Central memory CD8-positive, alpha-beta T cell (primary cell): ENCODE results near the gene BTN2A1.
"Not testable (repeated sequence)": the region's sequence is repeated elsewhere in the genome, so short reads cannot be mapped to it uniquely, and the experiment has no call there.

Experiments
- ATAC-seq: fragments of 150-1000 bp; cut with Tn5 transposase; replicated peaks from 2 replicates; pipeline ENCODE4 v1.10.0; 2022; ENCODE audit warnings: mild to moderate bottlenecking, moderate FRiP score, moderate number of reproducible peaks; ENCODE audit not compliant: poor library complexity, severe bottlenecking; ENCODE audit errors: extremely low read depth
- DNase-seq, 2 donors: peaks; one replicate each; pipeline ENCODE4 v3.0.0; 2021; ENCODE audit warnings: low spot score in 2 of 2
- H3K27ac Mint-ChIP-seq: one replicate; pipeline ENCODE4 v1.8.0; 2022; ENCODE audit warnings: low read depth, mild to moderate bottlenecking, moderate library complexity, mixed read lengths
- H3K27me3 Mint-ChIP-seq: one replicate; pipeline ENCODE4 v1.8.0; 2022; ENCODE audit warnings: mixed read lengths
- H3K36me3 Mint-ChIP-seq: one replicate; pipeline ENCODE4 v1.8.0; 2022; ENCODE audit warnings: mild to moderate bottlenecking, moderate library complexity, mixed read lengths; ENCODE audit not compliant: insufficient read depth
- H3K4me1 Mint-ChIP-seq: one replicate; pipeline ENCODE4 v1.8.0; 2022; ENCODE audit warnings: mixed read lengths
- H3K4me3 Mint-ChIP-seq: one replicate; pipeline ENCODE4 v1.8.0; 2022; ENCODE audit warnings: mild to moderate bottlenecking, moderate library complexity, mixed read lengths
- H3K9me3 Mint-ChIP-seq: one replicate; pipeline ENCODE4 v1.8.0; 2022; ENCODE audit warnings: mixed read lengths

BTN2A1 gene

GRCh38 chr6:26421259-26422144, 36.3 kb upstream of the BTN2A1 start:
- DNase-seq, result peak; percentile 19 to 28
- Mint-ChIP-seq H3K4me3 (no peak overlapping the region), H3K9me3 (no peaks in the 10 kb centered on the region), H3K4me1 (peaks cover 10% of the 10 kb centered on the region), H3K36me3 (peaks cover 4% of the 10 kb centered on the region), H3K27me3 (no peaks in the 10 kb centered on the region), H3K27ac (no peak overlapping the region)
- peak; percentile 96 for ATAC-seq

DNA sequence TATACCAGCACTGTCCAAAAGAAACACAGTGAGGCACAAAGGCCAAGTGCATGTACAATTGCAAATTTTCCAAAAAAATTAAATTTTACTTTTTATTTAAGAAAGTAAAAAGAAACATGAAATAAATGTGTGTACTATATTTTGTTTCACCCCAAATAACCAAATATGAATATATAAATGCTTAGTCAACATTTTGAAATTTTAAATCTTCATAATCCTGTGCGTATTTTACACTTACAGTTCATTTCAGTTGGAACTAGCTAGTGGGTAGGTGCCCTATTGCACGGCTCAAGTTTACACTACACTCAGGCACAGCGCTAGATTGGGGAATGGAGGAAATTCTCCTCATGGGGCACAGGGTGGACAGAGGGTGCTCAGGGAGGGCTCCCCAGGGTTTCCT, 35.4 kb upstream of the BTN2A1 start:
- no peaks in the 10 kb centered on the region for H3K27me3 Mint-ChIP-seq
- DNase-seq, result no peak
- H3K9me3 Mint-ChIP-seq, result no peaks in the 10 kb centered on the region
- ATAC-seq, result no peak
- H3K4me1 Mint-ChIP-seq, result peaks cover 10% of the 10 kb centered on the region
- no peak overlapping the region for H3K27ac Mint-ChIP-seq
- peaks cover 6% of the 10 kb centered on the region for H3K36me3 Mint-ChIP-seq
- H3K4me3 Mint-ChIP-seq, result no peak overlapping the region

DNA sequence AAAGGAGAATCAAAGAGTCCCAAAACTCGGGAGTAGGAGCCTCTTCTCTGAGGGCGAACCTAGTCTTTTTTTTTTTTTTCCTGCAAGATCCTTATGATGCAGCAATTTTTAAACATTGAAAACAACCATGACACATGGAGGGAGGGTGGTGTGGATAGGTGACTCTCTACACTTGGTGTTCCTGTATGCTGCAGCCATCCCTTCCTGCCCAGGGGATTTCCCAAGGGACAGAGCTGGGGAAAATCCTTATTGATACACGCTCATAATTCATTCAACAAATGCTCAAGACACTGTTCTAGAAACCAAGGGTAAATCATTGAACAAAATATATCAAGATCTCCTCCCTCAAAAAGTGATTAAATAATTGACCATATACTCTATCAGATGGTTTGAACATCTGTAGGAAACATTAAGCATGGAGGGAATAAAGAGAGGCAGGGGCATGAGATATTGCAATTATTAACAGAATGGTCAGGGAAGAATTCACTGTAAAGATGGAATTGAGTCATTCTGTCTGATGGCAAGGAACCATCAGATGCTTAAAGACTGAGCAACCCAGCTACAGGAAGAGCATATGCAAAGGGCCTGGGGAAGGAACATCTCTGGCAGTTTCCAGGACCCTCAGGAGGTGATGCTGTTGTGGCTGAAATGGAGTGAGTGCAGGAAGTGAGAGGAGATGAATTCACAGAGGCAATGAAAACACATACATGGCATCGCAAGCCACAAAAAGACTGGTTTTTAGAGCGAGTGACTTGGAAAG, 30.9 kb upstream of the BTN2A1 start:
- H3K36me3 Mint-ChIP-seq, result peaks cover 12% of the 10 kb centered on the region
- no peak for DNase-seq
- H3K9me3 Mint-ChIP-seq, result no peaks in the 10 kb centered on the region
- no peaks in the 10 kb centered on the region for H3K27me3 Mint-ChIP-seq
- H3K4me3 Mint-ChIP-seq, result no peak overlapping the region
- no peak for ATAC-seq
- peaks cover 15% of the 10 kb centered on the region for H3K4me1 Mint-ChIP-seq
- no peak overlapping the region for H3K27ac Mint-ChIP-seq

DNA sequence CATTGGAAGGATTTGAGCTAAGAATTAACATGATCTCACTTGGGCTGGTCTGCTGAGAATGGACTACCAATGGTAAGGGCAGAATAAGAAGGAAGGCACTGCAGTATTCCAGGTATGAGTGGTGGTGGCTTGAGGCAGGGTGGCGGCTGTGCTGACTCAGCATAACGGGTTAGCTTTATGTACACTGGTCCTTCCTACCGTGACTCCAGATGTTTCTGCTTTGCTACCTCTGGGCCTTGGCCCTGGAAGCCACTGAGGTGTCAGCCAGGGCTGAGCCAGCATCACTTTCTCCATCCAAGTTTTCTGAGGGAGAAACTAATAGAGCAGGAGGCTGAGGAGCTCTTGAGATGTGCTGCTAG, 30.3 kb upstream of the BTN2A1 start:
- ATAC-seq (no peak), DNase-seq (no peak)
- H3K4me3 Mint-ChIP-seq, result no peak overlapping the region
- no peaks in the 10 kb centered on the region for H3K27me3 Mint-ChIP-seq
- peaks cover 12% of the 10 kb centered on the region for H3K36me3 Mint-ChIP-seq
- no peak overlapping the region for H3K27ac Mint-ChIP-seq
- peaks cover 15% of the 10 kb centered on the region for H3K4me1 Mint-ChIP-seq
- H3K9me3 Mint-ChIP-seq, result no peaks in the 10 kb centered on the region

GRCh38 chr6:26428206-26428605, 29.5 kb upstream of the BTN2A1 start:
- no peak for DNase-seq
- Mint-ChIP-seq H3K27ac (peak overlapping the region; percentile 41), H3K4me1 (peaks cover 10% of the 10 kb centered on the region), H3K4me3 (no peak overlapping the region), H3K9me3 (no peaks in the 10 kb centered on the region), H3K36me3 (peaks cover 12% of the 10 kb centered on the region), H3K27me3 (no peaks in the 10 kb centered on the region)
- no peak for ATAC-seq

DNA sequence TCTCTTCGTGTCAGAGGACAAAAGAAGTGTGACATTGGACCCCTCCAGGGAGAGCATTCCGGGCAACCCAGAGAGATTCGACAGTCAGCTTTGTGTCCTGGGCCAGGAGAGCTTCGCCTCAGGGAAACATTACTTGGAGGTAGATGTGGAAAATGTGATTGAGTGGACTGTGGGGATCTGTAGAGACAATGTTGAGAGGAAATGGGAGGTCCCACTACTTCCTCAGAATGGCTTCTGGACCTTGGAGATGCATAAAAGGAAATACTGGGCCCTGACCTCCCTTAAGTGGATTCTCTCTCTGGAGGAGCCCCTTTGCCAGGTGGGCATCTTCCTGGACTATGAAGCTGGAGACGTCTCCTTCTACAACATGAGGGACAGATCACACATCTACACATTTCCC, 27.0 kb upstream of the BTN2A1 start:
- ATAC-seq, result no peak
- H3K36me3 Mint-ChIP-seq, result peaks cover 12% of the 10 kb centered on the region
- no peak overlapping the region for H3K27ac Mint-ChIP-seq
- no peak for DNase-seq
- peaks cover 10% of the 10 kb centered on the region for H3K4me1 Mint-ChIP-seq
- no peak overlapping the region for H3K4me3 Mint-ChIP-seq
- peaks cover 10% of the 10 kb centered on the region for H3K9me3 Mint-ChIP-seq
- H3K27me3 Mint-ChIP-seq, result no peaks in the 10 kb centered on the region

DNA sequence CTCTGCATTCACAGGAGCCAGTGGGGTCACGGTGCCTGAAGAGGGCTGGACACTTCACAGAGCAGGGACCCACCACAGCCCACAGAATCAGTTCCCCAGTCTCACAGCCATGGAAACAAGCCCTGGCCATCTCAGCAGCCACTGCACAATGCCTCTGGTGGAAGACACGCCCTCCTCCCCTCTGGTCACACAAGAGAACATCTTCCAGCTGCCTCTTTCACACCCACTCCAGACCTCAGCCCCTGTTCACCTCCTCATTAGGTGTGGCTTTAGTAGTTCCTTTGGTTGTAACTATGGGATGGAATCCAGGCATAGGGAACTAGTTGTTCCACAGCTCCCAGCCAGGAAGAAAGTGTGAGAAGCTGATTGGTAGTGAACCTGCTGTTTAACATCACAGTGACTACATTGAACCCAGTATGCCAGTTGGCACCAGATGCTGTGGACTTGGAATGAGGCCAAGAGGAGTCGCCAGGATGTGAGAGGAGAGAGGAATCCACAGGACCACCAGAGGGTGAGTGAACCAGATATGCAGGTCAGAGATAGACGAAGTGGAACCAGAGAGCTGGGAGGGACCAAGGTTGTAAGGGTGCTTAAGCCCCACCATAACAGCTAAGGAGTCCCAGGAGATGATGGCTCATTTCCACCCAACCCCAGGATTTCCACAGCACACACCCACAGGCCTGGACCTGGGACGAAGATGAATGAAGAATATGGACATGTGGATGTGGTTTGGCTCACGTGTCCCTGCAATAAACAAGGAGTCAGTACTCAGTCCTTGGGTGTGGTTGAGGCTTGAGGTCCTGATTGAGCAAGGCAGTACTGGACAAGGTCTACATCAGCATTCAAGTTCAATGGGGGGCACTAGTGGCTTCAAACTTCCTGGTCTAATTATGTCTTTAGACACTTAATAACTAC, 26.2 kb upstream of the BTN2A1 start:
- DNase-seq (no peak), ATAC-seq (no peak)
- Mint-ChIP-seq H3K27me3 (no peaks in the 10 kb centered on the region), H3K27ac (no peak overlapping the region), H3K9me3 (peaks cover 10% of the 10 kb centered on the region), H3K4me3 (no peak overlapping the region), H3K4me1 (peaks cover 5% of the 10 kb centered on the region), H3K36me3 (peaks cover 12% of the 10 kb centered on the region)

DNA sequence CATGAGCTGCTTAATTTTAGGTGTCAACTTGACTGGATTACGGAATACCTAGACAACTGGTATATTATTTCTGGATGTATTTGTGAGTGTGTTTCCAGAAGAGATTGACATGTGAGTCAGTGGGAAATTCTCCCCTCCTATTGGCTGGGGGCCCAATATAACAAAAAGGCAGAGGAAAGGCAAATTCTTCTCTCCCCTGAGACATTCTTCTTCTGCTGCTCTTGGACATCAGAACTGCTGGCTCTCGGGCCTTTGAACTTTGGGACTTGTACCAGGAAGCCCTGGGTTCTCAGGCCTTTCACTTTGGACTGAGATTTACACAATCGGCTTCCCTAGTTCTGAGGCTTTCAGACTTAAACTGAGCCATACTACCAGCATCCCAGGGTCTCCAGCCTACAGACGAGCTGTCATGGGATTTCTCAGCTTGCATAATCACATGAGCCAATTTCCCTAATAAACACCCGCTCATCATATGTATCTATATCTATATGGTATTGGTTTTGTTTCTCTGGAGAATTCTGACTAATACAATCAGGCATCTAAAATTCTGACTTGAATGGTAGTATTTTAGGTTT, 25.0 kb upstream of the BTN2A1 start:
- Mint-ChIP-seq H3K27me3 (no peaks in the 10 kb centered on the region), H3K9me3 (peaks cover 10% of the 10 kb centered on the region), H3K4me1 (peaks cover 5% of the 10 kb centered on the region), H3K36me3 (peaks cover 10% of the 10 kb centered on the region), H3K4me3 (no peak overlapping the region), H3K27ac (no peak overlapping the region)
- ATAC-seq, result no peak
- DNase-seq, result no peak

DNA sequence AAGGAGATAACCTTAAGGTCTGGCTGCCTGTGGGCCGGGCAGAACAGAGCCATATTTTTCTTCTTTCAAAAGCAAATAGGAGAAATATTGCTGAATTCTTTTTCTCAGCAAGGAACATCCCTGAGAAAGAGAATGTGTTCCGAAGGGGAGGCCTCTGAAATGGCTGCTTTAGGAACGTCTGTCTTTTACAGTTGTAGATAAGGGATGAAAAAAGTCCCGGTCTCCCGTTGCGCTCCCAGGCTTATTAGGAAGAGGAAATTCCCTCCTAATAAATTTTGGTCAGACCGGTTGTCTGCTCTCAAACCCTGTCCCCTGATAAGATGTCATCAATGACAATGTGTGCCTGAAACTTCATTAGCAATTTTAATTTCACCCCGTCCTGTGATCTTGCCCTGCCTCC, 24.1 kb upstream of the BTN2A1 start:
- DNase-seq, H3K27me3 Mint-ChIP-seq, ATAC-seq, H3K27ac Mint-ChIP-seq, H3K4me3 Mint-ChIP-seq, H3K4me1 Mint-ChIP-seq, H3K36me3 Mint-ChIP-seq: not testable (repeated sequence)
- peaks cover 10% of the 10 kb centered on the region for H3K9me3 Mint-ChIP-seq

- peaks cover 22% of the 10 kb centered on the region for H3K4me1 Mint-ChIP-seq
- ATAC-seq (no peak), DNase-seq (no peak)
- no peak overlapping the region for H3K27ac Mint-ChIP-seq
- H3K4me3 Mint-ChIP-seq, result no peak overlapping the region
- peaks cover 12% of the 10 kb centered on the region for H3K36me3 Mint-ChIP-seq
- peaks cover 10% of the 10 kb centered on the region for H3K9me3 Mint-ChIP-seq
- no peaks in the 10 kb centered on the region for H3K27me3 Mint-ChIP-seq
These were observed 21.7 kb upstream of the BTN2A1 start for GRCh38 chr6:26436018-26436417.

- H3K9me3 Mint-ChIP-seq, result peaks cover 10% of the 10 kb centered on the region
- H3K27me3 Mint-ChIP-seq, result no peaks in the 10 kb centered on the region
- H3K27ac Mint-ChIP-seq, result no peak overlapping the region
- H3K4me3 Mint-ChIP-seq, result no peak overlapping the region
- ATAC-seq, result no peak
- peaks cover 23% of the 10 kb centered on the region for H3K4me1 Mint-ChIP-seq
- peaks cover 10% of the 10 kb centered on the region for H3K36me3 Mint-ChIP-seq
- no peak for DNase-seq
These were observed 20.2 kb upstream of the BTN2A1 start for GRCh38 chr6:26437550-26437949.

DNA sequence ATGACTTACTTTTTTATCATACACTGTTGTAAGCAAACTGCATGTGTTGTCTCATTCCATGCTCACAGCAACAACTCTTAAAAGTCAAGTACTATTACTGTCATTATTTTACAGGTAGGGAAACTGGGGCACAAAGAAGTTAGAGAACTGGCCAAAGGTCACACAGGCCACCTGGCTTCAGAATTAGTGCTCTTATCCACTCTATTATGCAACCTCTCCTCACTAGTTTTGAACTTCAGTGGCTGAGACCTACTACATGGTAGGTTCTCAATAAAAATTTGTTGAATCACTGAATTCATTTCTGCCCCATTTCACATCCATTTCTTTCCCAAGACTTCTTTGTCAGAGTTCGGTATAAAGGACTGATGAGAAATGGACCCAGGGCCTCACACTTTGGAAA, 19.8 kb upstream of the BTN2A1 start:
- Mint-ChIP-seq H3K27ac (no peak overlapping the region), H3K27me3 (no peaks in the 10 kb centered on the region), H3K9me3 (peaks cover 10% of the 10 kb centered on the region), H3K4me3 (no peak overlapping the region), H3K36me3 (peaks cover 10% of the 10 kb centered on the region), H3K4me1 (peaks cover 28% of the 10 kb centered on the region)
- no peak for ATAC-seq
- DNase-seq, result no peak
